ENCODE measurements around the gene TSPAN15.
"Not testable (repeated sequence)": the region's sequence is repeated elsewhere in the genome, so short reads cannot be mapped to it uniquely, and the experiment has no call there.

TSPAN15 gene

DNA sequence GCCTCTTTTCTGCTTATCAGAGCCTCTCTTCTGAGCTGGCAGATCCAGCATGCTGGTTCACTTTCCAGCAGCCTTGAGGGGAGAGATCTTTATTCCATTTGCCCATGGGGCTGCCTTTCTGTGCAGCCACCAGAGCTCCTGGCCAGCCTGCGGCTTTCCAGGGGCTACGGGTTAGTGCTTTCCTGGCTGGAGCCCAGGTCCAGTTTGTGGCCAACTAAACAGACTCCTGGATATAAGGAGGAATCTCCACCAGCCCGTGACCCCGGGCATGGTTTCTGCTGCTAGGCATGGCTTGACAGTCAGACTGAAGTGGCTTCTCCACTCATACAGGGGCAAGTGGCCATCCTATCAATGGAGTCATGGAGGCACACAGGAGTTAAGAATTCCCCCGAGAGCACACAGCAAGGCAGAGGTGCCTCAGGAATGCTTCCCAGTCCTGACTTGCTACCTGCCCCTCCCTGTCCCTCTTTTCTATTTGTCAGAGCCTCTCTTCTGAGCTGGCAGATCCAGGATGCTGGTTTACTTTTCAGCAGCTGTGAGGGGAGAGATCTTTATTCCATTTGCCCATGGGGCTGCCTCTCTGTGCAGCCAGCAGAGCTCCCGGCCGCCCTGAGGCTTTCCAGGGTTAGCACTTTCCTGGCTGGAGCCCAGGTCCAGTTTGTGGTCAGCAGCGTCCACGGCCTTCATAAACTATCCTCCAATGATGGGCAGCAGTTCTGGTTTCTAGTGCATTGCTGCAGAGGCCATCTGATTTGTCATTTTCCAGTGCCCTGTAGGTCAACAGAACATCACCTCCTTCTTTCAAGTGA, 35.9 kb downstream of the TSPAN15 start:
- H3K79me2 ChIP-seq (ENCODE audit: control insufficient read depth, insufficient read depth, low read length, poor library complexity) = no peaks in the 10 kb centered on the region
- no peak overlapping the region for H3K4ac ChIP-seq (ENCODE audit: low read depth, low read length)
- no peak overlapping the region for H2AFZ ChIP-seq (ENCODE audit: insufficient read depth, low read length, poor library complexity)
- H4K8ac ChIP-seq (ENCODE audit: low read depth, low read length) = no peak overlapping the region
- no peak overlapping the region for H2BK5ac ChIP-seq (ENCODE audit: low read depth, low read length, poor library complexity)
- H3K4me1 ChIP-seq (ENCODE audit: control insufficient read depth in 1 of 2, insufficient read depth in 2 of 2, low read length in 2 of 2) = peaks cover 5% of the 10 kb centered on the region in 2 experiments
- peaks cover 16% of the 10 kb centered on the region for H3K9me3 ChIP-seq (ENCODE audit: insufficient read depth, low read depth, low read length)
- no peak for DNase-seq
- H4K91ac ChIP-seq (ENCODE audit: low read depth, low read length) = no peak overlapping the region
- WGBS (ENCODE audit: extremely low coverage, insufficient coverage, insufficient read length) = no CpG with 5 or more reads among the region's 9 CpGs
- no peak overlapping the region for H3K4me3 ChIP-seq (ENCODE audit: low read depth, low read length)
- H4K12ac ChIP-seq (ENCODE audit: low read depth, low read length) = no peak overlapping the region
- H2AK5ac ChIP-seq (ENCODE audit: low read length) = no peak overlapping the region
- no peaks in the 10 kb centered on the region for H3K79me1 ChIP-seq (ENCODE audit: low read length)
- H2BK12ac ChIP-seq (ENCODE audit: low read length) = no peak overlapping the region
- no peak overlapping the region for H3K4me2 ChIP-seq (ENCODE audit: low read length)
- no peak overlapping the region for H3K18ac ChIP-seq (ENCODE audit: low read length)
- H3K27me3 ChIP-seq (ENCODE audit: insufficient read depth, low read length) = no peaks in the 10 kb centered on the region
- no peak overlapping the region for H3K23ac ChIP-seq (ENCODE audit: low read length)
- no peak overlapping the region for H2BK120ac ChIP-seq (ENCODE audit: insufficient read depth, low read length, poor library complexity)
- H3K9ac ChIP-seq (ENCODE audit: low read length) = no peak overlapping the region
- H3K14ac ChIP-seq (ENCODE audit: low read length) = no peak overlapping the region
- H3K27ac ChIP-seq (ENCODE audit: low read depth, low read length) = no peak overlapping the region
- peaks cover 2 to 6% of the 10 kb centered on the region in 2 experiments for H3K36me3 ChIP-seq (ENCODE audit: control insufficient read depth in 1 of 2, insufficient read depth in 2 of 2, low read length in 2 of 2)

DNA sequence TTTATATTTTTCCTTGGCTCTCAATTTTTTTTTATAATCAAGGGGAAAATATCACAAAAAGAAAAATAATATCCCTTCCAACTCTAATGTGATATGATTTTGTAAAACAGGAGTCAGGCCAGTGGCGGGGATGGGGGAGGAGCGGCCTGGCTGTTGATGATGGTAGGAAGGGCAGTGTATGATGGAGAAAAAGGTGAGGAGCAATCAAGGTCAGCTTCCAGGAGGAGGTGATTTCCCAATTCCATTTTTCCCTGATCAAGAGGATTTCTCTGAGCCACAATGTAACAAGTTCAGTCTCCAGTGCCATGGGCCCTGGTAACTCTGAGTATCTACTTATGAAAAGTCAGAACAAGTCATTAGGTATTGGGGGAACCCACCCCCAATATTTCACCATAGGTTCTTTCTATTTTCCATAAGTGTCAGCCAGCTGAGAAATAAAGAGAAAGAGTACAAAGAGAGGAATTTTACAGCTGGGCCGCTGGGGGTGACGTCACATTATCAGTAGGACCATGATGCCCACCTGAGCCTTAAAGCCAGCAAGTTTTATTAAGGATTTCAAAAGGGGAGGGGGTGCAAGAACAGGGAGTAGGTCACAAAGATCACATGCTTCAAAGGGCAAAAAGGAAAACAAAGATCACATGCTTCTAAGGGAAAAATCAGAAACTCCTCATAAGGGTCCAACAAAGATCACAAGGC, 37.0 kb downstream of the TSPAN15 start:
- H2AFZ ChIP-seq (ENCODE audit: insufficient read depth, low read length, poor library complexity); H2AK5ac ChIP-seq (ENCODE audit: low read length); H3K79me2 ChIP-seq (ENCODE audit: control insufficient read depth, insufficient read depth, low read length, poor library complexity); H2BK120ac ChIP-seq (ENCODE audit: insufficient read depth, low read length, poor library complexity); H3K14ac ChIP-seq (ENCODE audit: low read length); H3K18ac ChIP-seq (ENCODE audit: low read length); H3K4me1 ChIP-seq (ENCODE audit: control insufficient read depth in 1 of 2, insufficient read depth in 2 of 2, low read length in 2 of 2); H3K4me2 ChIP-seq (ENCODE audit: low read length); H4K12ac ChIP-seq (ENCODE audit: low read depth, low read length); H3K36me3 ChIP-seq (ENCODE audit: control insufficient read depth in 1 of 2, insufficient read depth in 2 of 2, low read length in 2 of 2); H4K91ac ChIP-seq (ENCODE audit: low read depth, low read length); H3K27ac ChIP-seq (ENCODE audit: low read depth, low read length); H3K79me1 ChIP-seq (ENCODE audit: low read length); H4K8ac ChIP-seq (ENCODE audit: low read depth, low read length); DNase-seq; H3K9ac ChIP-seq (ENCODE audit: low read length); H2BK5ac ChIP-seq (ENCODE audit: low read depth, low read length, poor library complexity); H3K27me3 ChIP-seq (ENCODE audit: insufficient read depth, low read length); H3K23ac ChIP-seq (ENCODE audit: low read length); H2BK12ac ChIP-seq (ENCODE audit: low read length); H3K4ac ChIP-seq (ENCODE audit: low read depth, low read length); H3K4me3 ChIP-seq (ENCODE audit: low read depth, low read length): not testable (repeated sequence)
- H3K9me3 ChIP-seq (ENCODE audit: insufficient read depth, low read depth, low read length) = peaks cover 16% of the 10 kb centered on the region
- no CpG with 5 or more reads among the region's 4 CpGs for WGBS (ENCODE audit: extremely low coverage, insufficient coverage, insufficient read length)

DNA sequence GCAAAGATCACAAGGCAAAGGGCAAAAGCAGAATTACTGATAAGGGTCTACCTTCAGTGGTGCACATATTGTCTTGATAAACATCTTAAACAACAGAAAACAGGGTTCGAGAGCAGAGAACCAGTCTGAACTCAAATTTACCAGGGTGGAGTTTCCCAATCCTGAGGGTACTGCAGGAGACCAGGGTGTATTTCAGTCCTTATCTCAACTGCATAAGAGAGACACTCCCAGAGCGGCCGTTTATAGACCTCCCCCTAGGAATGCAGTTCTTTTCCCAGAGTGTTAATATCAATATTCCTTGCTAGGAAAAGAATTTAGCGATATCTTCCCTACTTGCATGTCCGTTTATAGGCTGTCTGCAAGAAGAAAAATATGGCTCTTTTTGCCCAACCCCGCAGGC, 37.6 kb downstream of the TSPAN15 start:
- H2AK5ac ChIP-seq (ENCODE audit: low read length); H3K4me2 ChIP-seq (ENCODE audit: low read length); H2BK12ac ChIP-seq (ENCODE audit: low read length); H3K27ac ChIP-seq (ENCODE audit: low read depth, low read length); H4K8ac ChIP-seq (ENCODE audit: low read depth, low read length); DNase-seq; H3K27me3 ChIP-seq (ENCODE audit: insufficient read depth, low read length); H3K14ac ChIP-seq (ENCODE audit: low read length); H3K4ac ChIP-seq (ENCODE audit: low read depth, low read length); H4K91ac ChIP-seq (ENCODE audit: low read depth, low read length); H2AFZ ChIP-seq (ENCODE audit: insufficient read depth, low read length, poor library complexity); H3K36me3 ChIP-seq (ENCODE audit: control insufficient read depth in 1 of 2, insufficient read depth in 2 of 2, low read length in 2 of 2); H3K9ac ChIP-seq (ENCODE audit: low read length); H3K4me3 ChIP-seq (ENCODE audit: low read depth, low read length); H3K79me2 ChIP-seq (ENCODE audit: control insufficient read depth, insufficient read depth, low read length, poor library complexity); H2BK5ac ChIP-seq (ENCODE audit: low read depth, low read length, poor library complexity); H3K79me1 ChIP-seq (ENCODE audit: low read length); H3K18ac ChIP-seq (ENCODE audit: low read length); H3K23ac ChIP-seq (ENCODE audit: low read length); H3K4me1 ChIP-seq (ENCODE audit: control insufficient read depth in 1 of 2, insufficient read depth in 2 of 2, low read length in 2 of 2); H2BK120ac ChIP-seq (ENCODE audit: insufficient read depth, low read length, poor library complexity); H4K12ac ChIP-seq (ENCODE audit: low read depth, low read length): not testable (repeated sequence)
- no CpG with 5 or more reads among the region's 6 CpGs for WGBS (ENCODE audit: extremely low coverage, insufficient coverage, insufficient read length)
- peaks cover 16% of the 10 kb centered on the region for H3K9me3 ChIP-seq (ENCODE audit: insufficient read depth, low read depth, low read length)

DNA sequence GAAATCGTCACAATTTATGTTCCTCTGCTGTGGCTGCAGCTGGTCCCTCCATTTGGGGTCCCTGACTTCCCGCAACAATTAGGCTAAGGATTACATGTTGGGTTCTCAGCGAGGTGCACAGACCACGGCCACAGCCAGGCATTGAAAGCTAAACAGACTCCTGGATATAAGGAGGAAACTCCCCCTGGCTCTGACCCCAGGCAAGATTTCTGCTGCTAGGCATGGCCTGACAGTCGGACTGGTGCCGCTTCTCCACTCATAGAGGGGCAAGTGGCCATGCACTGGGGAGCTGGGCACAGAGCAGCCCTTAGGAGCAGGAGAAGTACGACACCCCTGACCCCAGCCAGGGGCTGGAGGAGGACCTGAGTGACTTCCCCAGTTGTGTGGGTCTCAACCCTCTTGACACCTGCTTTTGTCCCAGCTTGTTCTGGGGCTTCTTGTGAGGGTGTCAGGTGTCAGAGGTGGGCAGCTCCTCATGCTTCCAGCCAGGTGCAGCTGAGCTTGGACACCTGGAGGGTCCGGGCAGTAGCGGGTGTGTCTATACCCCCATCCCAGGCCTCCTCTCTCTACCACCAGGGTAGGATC, 38.3 kb downstream of the TSPAN15 start:
- Histone ChIP-seq H3K79me1 (ENCODE audit: low read length) (no peaks in the 10 kb centered on the region), H3K9me3 (ENCODE audit: insufficient read depth, low read depth, low read length) (peaks cover 16% of the 10 kb centered on the region), H2AK5ac (ENCODE audit: low read length) (no peak overlapping the region), H4K12ac (ENCODE audit: low read depth, low read length) (no peak overlapping the region), H3K4me3 (ENCODE audit: low read depth, low read length) (no peak overlapping the region), H3K4me2 (ENCODE audit: low read length) (no peak overlapping the region), H3K36me3 (ENCODE audit: control insufficient read depth in 1 of 2, insufficient read depth in 2 of 2, low read length in 2 of 2) (peaks cover 2 to 6% of the 10 kb centered on the region in 2 experiments), H3K23ac (ENCODE audit: low read length) (no peak overlapping the region), H3K27ac (ENCODE audit: low read depth, low read length) (no peak overlapping the region), H3K9ac (ENCODE audit: low read length) (peak overlapping the region; percentile 14), H4K8ac (ENCODE audit: low read depth, low read length) (no peak overlapping the region), H4K91ac (ENCODE audit: low read depth, low read length) (no peak overlapping the region), H3K14ac (ENCODE audit: low read length) (no peak overlapping the region), H3K4me1 (ENCODE audit: control insufficient read depth in 1 of 2, insufficient read depth in 2 of 2, low read length in 2 of 2) (peaks cover 4% of the 10 kb centered on the region in 2 experiments), H3K79me2 (ENCODE audit: control insufficient read depth, insufficient read depth, low read length, poor library complexity) (no peaks in the 10 kb centered on the region), H2BK5ac (ENCODE audit: low read depth, low read length, poor library complexity) (no peak overlapping the region), H3K18ac (ENCODE audit: low read length) (no peak overlapping the region), H3K4ac (ENCODE audit: low read depth, low read length) (no peak overlapping the region), H2AFZ (ENCODE audit: insufficient read depth, low read length, poor library complexity) (no peak overlapping the region), H2BK12ac (ENCODE audit: low read length) (no peak overlapping the region), H2BK120ac (ENCODE audit: insufficient read depth, low read length, poor library complexity) (no peak overlapping the region), H3K27me3 (ENCODE audit: insufficient read depth, low read length) (no peaks in the 10 kb centered on the region)
- WGBS (ENCODE audit: extremely low coverage, insufficient coverage, insufficient read length) = no CpG with 5 or more reads among the region's 9 CpGs
- DNase-seq = no peak

Measured in trophoblast cell (in vitro differentiated cells and primary cell).